ENCODE results near the gene CLRN2. TPM values are rescaled to one million over a fixed set of nuclear protein-coding genes. Genes with fewer than 3 reads are reported as not detected.

CLRN2 gene
- total RNA-seq, 1 donor from 2014 or later: not detected

DNA sequence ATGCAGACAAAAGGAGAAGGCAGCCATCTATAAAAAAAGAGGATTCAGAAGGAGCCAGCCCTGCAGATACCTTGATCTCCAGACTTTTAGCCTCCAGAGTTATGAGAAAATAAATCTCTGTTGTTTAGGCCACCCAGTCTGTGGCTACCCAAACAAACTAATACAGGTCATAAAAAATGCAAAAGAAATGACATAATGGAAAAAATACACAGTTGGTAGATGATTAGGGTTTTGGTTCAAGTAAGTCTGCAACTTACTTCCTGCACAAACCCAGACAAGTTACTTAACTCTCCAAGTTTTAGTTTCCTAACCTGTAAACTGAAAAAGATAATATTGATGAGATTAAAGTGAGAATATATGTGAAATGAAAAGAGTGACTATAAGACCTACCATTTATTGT is 14.4 kb upstream of the CLRN2 start:
- Histone ChIP-seq H3F3A (ENCODE audit: low read depth) (no peaks in the 10 kb centered on the region), H4K20me1 (ENCODE audit: low read depth) (no peaks in the 10 kb centered on the region), H3K4me3 (no peak overlapping the region), H3K27me3 (no peaks in the 10 kb centered on the region), H3K9ac (no peak overlapping the region), H3K4me2 (no peak overlapping the region), H3K9me3 (ENCODE audit: low read depth) (no peaks in the 10 kb centered on the region), H3K36me3 (no peaks in the 10 kb centered on the region), H2AFZ (replicated peaks) (no peak overlapping the region), H3K79me2 (ENCODE audit: low read depth) (no peaks in the 10 kb centered on the region), H3K27ac (no peak overlapping the region), H3K4me1 (no peaks in the 10 kb centered on the region)
- Mint-ChIP-seq H3K4me1 (peaks cover 6% of the 10 kb centered on the region), H3K4me3 (no peak overlapping the region), H3K36me3 (peaks cover 25% of the 10 kb centered on the region), H3K9me3 (no peaks in the 10 kb centered on the region), H3K27ac (no peak overlapping the region), H3K27me3 (ENCODE audit: insufficient read depth, low read depth) (peaks cover 6% of the 10 kb centered on the region)
- TF ChIP-seq, protein P1, sequence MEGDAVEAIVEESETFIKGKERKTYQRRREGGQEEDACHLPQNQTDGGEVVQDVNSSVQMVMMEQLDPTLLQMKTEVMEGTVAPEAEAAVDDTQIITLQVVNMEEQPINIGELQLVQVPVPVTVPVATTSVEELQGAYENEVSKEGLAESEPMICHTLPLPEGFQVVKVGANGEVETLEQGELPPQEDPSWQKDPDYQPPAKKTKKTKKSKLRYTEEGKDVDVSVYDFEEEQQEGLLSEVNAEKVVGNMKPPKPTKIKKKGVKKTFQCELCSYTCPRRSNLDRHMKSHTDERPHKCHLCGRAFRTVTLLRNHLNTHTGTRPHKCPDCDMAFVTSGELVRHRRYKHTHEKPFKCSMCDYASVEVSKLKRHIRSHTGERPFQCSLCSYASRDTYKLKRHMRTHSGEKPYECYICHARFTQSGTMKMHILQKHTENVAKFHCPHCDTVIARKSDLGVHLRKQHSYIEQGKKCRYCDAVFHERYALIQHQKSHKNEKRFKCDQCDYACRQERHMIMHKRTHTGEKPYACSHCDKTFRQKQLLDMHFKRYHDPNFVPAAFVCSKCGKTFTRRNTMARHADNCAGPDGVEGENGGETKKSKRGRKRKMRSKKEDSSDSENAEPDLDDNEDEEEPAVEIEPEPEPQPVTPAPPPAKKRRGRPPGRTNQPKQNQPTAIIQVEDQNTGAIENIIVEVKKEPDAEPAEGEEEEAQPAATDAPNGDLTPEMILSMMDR (IDR thresholded peaks at IDR 0.05): no peak
- no peak for TF ChIP-seq EZH2 (IDR thresholded peaks at IDR 0.05)
- no peak for TF ChIP-seq EZH2phosphoT487 (IDR thresholded peaks at IDR 0.05)
- DNase-seq (ENCODE audit: low spot score): no peak

DNA sequence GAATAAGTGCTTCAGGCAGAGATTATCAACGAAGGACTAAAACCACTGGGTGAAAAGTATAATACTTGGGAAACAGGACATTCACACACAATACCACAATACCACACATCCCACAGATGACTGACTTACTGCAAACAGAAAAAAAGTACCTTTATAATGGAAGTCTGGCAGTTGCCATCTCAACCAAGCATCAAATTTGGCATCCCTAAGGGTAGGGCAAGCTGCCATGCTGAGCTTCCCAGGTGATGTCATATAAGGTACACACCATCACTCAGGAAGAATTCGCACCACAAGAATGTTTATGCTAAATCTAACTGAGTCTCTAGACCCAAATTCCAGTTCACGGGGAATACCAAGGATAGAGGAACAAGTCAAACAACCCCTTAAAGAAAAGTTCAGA is 12.2 kb upstream of the CLRN2 start:
- no peaks in the 10 kb centered on the region for H3K9me3 ChIP-seq (ENCODE audit: low read depth)
- no peak overlapping the region for H3K4me2 ChIP-seq
- Mint-ChIP-seq H3K4me3 (no peak overlapping the region), H3K27me3 (ENCODE audit: insufficient read depth, low read depth) (peaks cover 6% of the 10 kb centered on the region), H3K27ac (no peak overlapping the region), H3K9me3 (no peaks in the 10 kb centered on the region), H3K4me1 (peaks cover 6% of the 10 kb centered on the region), H3K36me3 (peaks cover 25% of the 10 kb centered on the region)
- H3K27ac ChIP-seq: no peak overlapping the region
- H3K79me2 ChIP-seq (ENCODE audit: low read depth): no peaks in the 10 kb centered on the region
- no peaks in the 10 kb centered on the region for H3K36me3 ChIP-seq
- no peak overlapping the region for H3K9ac ChIP-seq
- no peaks in the 10 kb centered on the region for H4K20me1 ChIP-seq (ENCODE audit: low read depth)
- no peaks in the 10 kb centered on the region for H3K4me1 ChIP-seq
- H2AFZ ChIP-seq (replicated peaks): no peak overlapping the region
- H3K4me3 ChIP-seq: no peak overlapping the region
- DNase-seq (ENCODE audit: low spot score): no peak
- H3F3A ChIP-seq (ENCODE audit: low read depth): no peaks in the 10 kb centered on the region
- TF ChIP-seq, protein P1 (IDR thresholded peaks at IDR 0.05): no peak
- TF ChIP-seq EZH2 (IDR thresholded peaks at IDR 0.05) (no peak), EZH2phosphoT487 (IDR thresholded peaks at IDR 0.05) (no peak)
- no peaks in the 10 kb centered on the region for H3K27me3 ChIP-seq

DNA sequence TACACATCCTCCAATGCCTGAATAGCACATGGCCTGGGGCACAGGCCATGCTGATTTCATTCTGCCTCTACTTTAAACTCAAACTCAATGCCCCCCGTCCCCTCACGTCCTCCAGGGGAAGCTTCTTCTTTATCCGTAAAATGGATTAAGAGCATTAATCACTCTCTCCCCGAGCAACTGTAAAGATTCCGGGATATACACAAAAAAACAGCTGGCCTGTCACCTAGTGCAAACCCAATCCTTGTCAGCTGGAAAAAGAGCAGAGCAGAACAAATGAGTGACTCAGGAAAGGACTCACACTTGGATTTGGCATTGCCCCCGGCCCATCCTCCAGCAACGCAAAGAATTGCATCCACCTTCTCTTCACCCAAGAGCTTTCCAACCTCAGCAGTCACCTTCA is 10.9 kb upstream of the CLRN2 start:
- Histone ChIP-seq H3K9ac (no peak overlapping the region), H3K79me2 (ENCODE audit: low read depth) (no peaks in the 10 kb centered on the region), H3K27ac (no peak overlapping the region), H3K9me3 (ENCODE audit: low read depth) (no peaks in the 10 kb centered on the region), H3K27me3 (no peaks in the 10 kb centered on the region), H3F3A (ENCODE audit: low read depth) (no peaks in the 10 kb centered on the region), H3K4me2 (no peak overlapping the region), H3K36me3 (no peaks in the 10 kb centered on the region), H4K20me1 (ENCODE audit: low read depth) (no peaks in the 10 kb centered on the region), H2AFZ (replicated peaks) (no peak overlapping the region), H3K4me3 (no peak overlapping the region), H3K4me1 (no peaks in the 10 kb centered on the region)
- H3K36me3 Mint-ChIP-seq: peaks cover 18% of the 10 kb centered on the region
- H3K4me1 Mint-ChIP-seq: peaks cover 6% of the 10 kb centered on the region
- H3K9me3 Mint-ChIP-seq: no peaks in the 10 kb centered on the region
- peaks cover 6% of the 10 kb centered on the region for H3K27me3 Mint-ChIP-seq (ENCODE audit: insufficient read depth, low read depth)
- no peak overlapping the region for H3K27ac Mint-ChIP-seq
- no peak for DNase-seq (ENCODE audit: low spot score)
- no peak overlapping the region for H3K4me3 Mint-ChIP-seq
- TF ChIP-seq, protein P1 (IDR thresholded peaks at IDR 0.05): no peak
- TF ChIP-seq EZH2phosphoT487 (IDR thresholded peaks at IDR 0.05) (no peak), EZH2 (IDR thresholded peaks at IDR 0.05) (no peak)

Data from neural progenitor cell (in vitro differentiated cells).